C4-2B (cell line): ENCODE data around the gene FAXDC2.

Experiments used
- ZFX ChIP-seq: fragments of 450-650 bp; IDR thresholded peaks from 2 replicates; pipeline ENCODE4 v1.6.1; 2017
- TF ChIP-seq, protein P1 (sequence below): fragments of 450-650 bp; conservative IDR thresholded peaks from 2 replicates; pipeline ENCODE4 v1.5.1; 2017; ENCODE audit warnings: mild to moderate bottlenecking

DNA sequence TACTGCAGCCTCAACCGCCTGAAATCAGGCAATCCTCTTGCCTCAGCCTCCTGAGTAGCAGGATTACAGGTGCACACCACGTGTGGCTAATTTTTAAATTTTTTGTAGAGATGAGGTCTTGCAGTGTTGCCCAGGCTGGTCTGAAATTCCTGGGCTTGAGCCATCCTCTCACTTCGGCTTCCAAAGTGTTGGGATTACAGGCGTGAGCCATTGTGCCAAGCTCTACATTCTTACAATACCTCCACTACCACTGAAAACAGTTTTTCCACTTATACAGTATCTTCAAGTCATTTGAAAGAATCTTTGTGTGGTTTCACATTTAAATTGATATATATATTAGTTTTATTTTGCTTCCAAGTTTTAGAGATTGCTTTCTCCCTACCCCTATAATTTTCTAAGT lies 52.6 kb downstream of the FAXDC2 start:
- TF ChIP-seq, protein P1, sequence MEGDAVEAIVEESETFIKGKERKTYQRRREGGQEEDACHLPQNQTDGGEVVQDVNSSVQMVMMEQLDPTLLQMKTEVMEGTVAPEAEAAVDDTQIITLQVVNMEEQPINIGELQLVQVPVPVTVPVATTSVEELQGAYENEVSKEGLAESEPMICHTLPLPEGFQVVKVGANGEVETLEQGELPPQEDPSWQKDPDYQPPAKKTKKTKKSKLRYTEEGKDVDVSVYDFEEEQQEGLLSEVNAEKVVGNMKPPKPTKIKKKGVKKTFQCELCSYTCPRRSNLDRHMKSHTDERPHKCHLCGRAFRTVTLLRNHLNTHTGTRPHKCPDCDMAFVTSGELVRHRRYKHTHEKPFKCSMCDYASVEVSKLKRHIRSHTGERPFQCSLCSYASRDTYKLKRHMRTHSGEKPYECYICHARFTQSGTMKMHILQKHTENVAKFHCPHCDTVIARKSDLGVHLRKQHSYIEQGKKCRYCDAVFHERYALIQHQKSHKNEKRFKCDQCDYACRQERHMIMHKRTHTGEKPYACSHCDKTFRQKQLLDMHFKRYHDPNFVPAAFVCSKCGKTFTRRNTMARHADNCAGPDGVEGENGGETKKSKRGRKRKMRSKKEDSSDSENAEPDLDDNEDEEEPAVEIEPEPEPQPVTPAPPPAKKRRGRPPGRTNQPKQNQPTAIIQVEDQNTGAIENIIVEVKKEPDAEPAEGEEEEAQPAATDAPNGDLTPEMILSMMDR, result no peak
- no peak for TF ChIP-seq ZFX
